ENCODE results near the gene SPNS2.

SPNS2 gene

GRCh38 chr17:4479340-4479981 lies 19.2 kb upstream of the SPNS2 start:
- H3K27ac ChIP-seq (ENCODE audit: low read depth, low read length), result no peak overlapping the region
- H3K4me1 ChIP-seq (ENCODE audit: control insufficient read depth, low read depth, low read length), result no peaks in the 10 kb centered on the region

GRCh38 chr17:4479982-4480751 lies 18.5 kb upstream of the SPNS2 start:
- no peak overlapping the region for H3K4ac ChIP-seq (ENCODE audit: low read depth, low read length)
- no peak for DNase-seq
- H4K5ac ChIP-seq (ENCODE audit: low read length), result no peak overlapping the region
- no CpG with 5 or more reads among the region's 13 CpGs for WGBS (ENCODE audit: extremely low coverage, insufficient coverage, low lambda C conversion rate)
- H3K18ac ChIP-seq (ENCODE audit: low read length), result no peak overlapping the region
- no peaks in the 10 kb centered on the region for H3K27me3 ChIP-seq (ENCODE audit: insufficient read depth, low read length, poor library complexity)
- no peak overlapping the region for H2BK5ac ChIP-seq (ENCODE audit: low read length)
- H3K4me2 ChIP-seq (ENCODE audit: low read length), result no peak overlapping the region
- H3K23ac ChIP-seq (ENCODE audit: low read length), result no peak overlapping the region
- no peak overlapping the region for H2BK15ac ChIP-seq (replicated peaks; ENCODE audit: low read depth)
- no peak overlapping the region for H2BK120ac ChIP-seq (ENCODE audit: low read depth, low read length)
- H3K79me2 ChIP-seq (ENCODE audit: control insufficient read depth, insufficient read depth, low read length), result no peaks in the 10 kb centered on the region
- H4K8ac ChIP-seq (ENCODE audit: low read depth, low read length), result no peak overlapping the region
- H3K27ac ChIP-seq (ENCODE audit: low read depth, low read length), result no peak overlapping the region
- no peaks in the 10 kb centered on the region for H3K4me1 ChIP-seq (ENCODE audit: control insufficient read depth, low read depth, low read length)
- no peak overlapping the region for H3K9ac ChIP-seq (ENCODE audit: low read length)
- no peak overlapping the region for H2AK5ac ChIP-seq (ENCODE audit: low read length)
- H3K79me1 ChIP-seq (ENCODE audit: low read length), result no peaks in the 10 kb centered on the region
- H3K56ac ChIP-seq (ENCODE audit: low read length), result no peak overlapping the region
- H3K36me3 ChIP-seq (ENCODE audit: control insufficient read depth, insufficient read depth, low read length), result no peaks in the 10 kb centered on the region
- H3K4me3 ChIP-seq (ENCODE audit: low read length), result no peak overlapping the region

More at GRCh38 chr17:4479340-4479981, 19.2 kb upstream of the SPNS2 start:
- H2BK15ac ChIP-seq (replicated peaks; ENCODE audit: low read depth), result no peak overlapping the region
- no peak overlapping the region for H3K56ac ChIP-seq (ENCODE audit: low read length)
- no peak for DNase-seq
- H2BK120ac ChIP-seq (ENCODE audit: low read depth, low read length), result no peak overlapping the region
- WGBS (ENCODE audit: extremely low coverage, insufficient coverage, low lambda C conversion rate), result no CpG with 5 or more reads among the region's 8 CpGs
- H3K27me3 ChIP-seq (ENCODE audit: insufficient read depth, low read length, poor library complexity), result no peaks in the 10 kb centered on the region
- H3K4me2 ChIP-seq (ENCODE audit: low read length), result no peak overlapping the region
- H4K5ac ChIP-seq (ENCODE audit: low read length), result no peak overlapping the region
- no peak overlapping the region for H2BK5ac ChIP-seq (ENCODE audit: low read length)
- H3K4me3 ChIP-seq (ENCODE audit: low read length), result no peak overlapping the region
- H3K4ac ChIP-seq (ENCODE audit: low read depth, low read length), result no peak overlapping the region
- no peaks in the 10 kb centered on the region for H3K79me1 ChIP-seq (ENCODE audit: low read length)
- H3K18ac ChIP-seq (ENCODE audit: low read length), result no peak overlapping the region
- no peak overlapping the region for H3K23ac ChIP-seq (ENCODE audit: low read length)
- no peak overlapping the region for H2AK5ac ChIP-seq (ENCODE audit: low read length)
- H3K79me2 ChIP-seq (ENCODE audit: control insufficient read depth, insufficient read depth, low read length), result no peaks in the 10 kb centered on the region
- H3K36me3 ChIP-seq (ENCODE audit: control insufficient read depth, insufficient read depth, low read length), result no peaks in the 10 kb centered on the region
- H3K9ac ChIP-seq (ENCODE audit: low read length), result no peak overlapping the region
- H4K8ac ChIP-seq (ENCODE audit: low read depth, low read length), result no peak overlapping the region

- Histone ChIP-seq H3K4ac (ENCODE audit: low read depth, low read length) (no peak overlapping the region), H3K27ac (ENCODE audit: low read depth, low read length) (no peak overlapping the region), H3K18ac (ENCODE audit: low read length) (no peak overlapping the region), H3K9ac (ENCODE audit: low read length) (no peak overlapping the region), H4K8ac (ENCODE audit: low read depth, low read length) (no peak overlapping the region), H3K36me3 (ENCODE audit: control insufficient read depth, insufficient read depth, low read length) (no peaks in the 10 kb centered on the region), H3K4me1 (ENCODE audit: control insufficient read depth, low read depth, low read length) (no peaks in the 10 kb centered on the region), H3K79me2 (ENCODE audit: control insufficient read depth, insufficient read depth, low read length) (no peaks in the 10 kb centered on the region), H3K23ac (ENCODE audit: low read length) (no peak overlapping the region), H3K56ac (ENCODE audit: low read length) (peak overlapping the region; percentile 2), H4K5ac (ENCODE audit: low read length) (no peak overlapping the region), H3K79me1 (ENCODE audit: low read length) (no peaks in the 10 kb centered on the region), H3K27me3 (ENCODE audit: insufficient read depth, low read length, poor library complexity) (no peaks in the 10 kb centered on the region), H2AK5ac (ENCODE audit: low read length) (no peak overlapping the region), H2BK120ac (ENCODE audit: low read depth, low read length) (no peak overlapping the region), H3K4me2 (ENCODE audit: low read length) (no peak overlapping the region), H2BK5ac (ENCODE audit: low read length) (no peak overlapping the region), H3K4me3 (ENCODE audit: low read length) (no peak overlapping the region), H2BK15ac (replicated peaks; ENCODE audit: low read depth) (no peak overlapping the region)
- WGBS (ENCODE audit: extremely low coverage, insufficient coverage, low lambda C conversion rate), result no CpG with 5 or more reads among the region's 14 CpGs
- no peak for DNase-seq
These were observed 17.5 kb upstream of the SPNS2 start for GRCh38 chr17:4480929-4481898.

GRCh38 chr17:4482338-4483011 lies 16.2 kb upstream of the SPNS2 start:
- Histone ChIP-seq H3K27ac (ENCODE audit: low read depth, low read length) (no peak overlapping the region), H2AK5ac (ENCODE audit: low read length) (no peak overlapping the region), H3K4ac (ENCODE audit: low read depth, low read length) (no peak overlapping the region), H3K23ac (ENCODE audit: low read length) (no peak overlapping the region), H3K4me3 (ENCODE audit: low read length) (no peak overlapping the region), H3K4me1 (ENCODE audit: control insufficient read depth, low read depth, low read length) (no peaks in the 10 kb centered on the region), H2BK120ac (ENCODE audit: low read depth, low read length) (no peak overlapping the region), H4K5ac (ENCODE audit: low read length) (no peak overlapping the region), H3K27me3 (ENCODE audit: insufficient read depth, low read length, poor library complexity) (no peaks in the 10 kb centered on the region), H3K18ac (ENCODE audit: low read length) (no peak overlapping the region), H3K36me3 (ENCODE audit: control insufficient read depth, insufficient read depth, low read length) (no peaks in the 10 kb centered on the region), H3K79me1 (ENCODE audit: low read length) (no peaks in the 10 kb centered on the region), H3K4me2 (ENCODE audit: low read length) (no peak overlapping the region), H2BK15ac (replicated peaks; ENCODE audit: low read depth) (no peak overlapping the region), H3K9ac (ENCODE audit: low read length) (no peak overlapping the region), H2BK5ac (ENCODE audit: low read length) (no peak overlapping the region), H3K79me2 (ENCODE audit: control insufficient read depth, insufficient read depth, low read length) (no peaks in the 10 kb centered on the region), H3K56ac (ENCODE audit: low read length) (no peak overlapping the region), H4K8ac (ENCODE audit: low read depth, low read length) (no peak overlapping the region)
- WGBS (ENCODE audit: extremely low coverage, insufficient coverage, low lambda C conversion rate), result no CpG with 5 or more reads among the region's 16 CpGs
- DNase-seq, result no peak

GRCh38 chr17:4483012-4483840 lies 15.5 kb upstream of the SPNS2 start:
- H3K27me3 ChIP-seq (ENCODE audit: insufficient read depth, low read length, poor library complexity), result no peaks in the 10 kb centered on the region
- H4K5ac ChIP-seq (ENCODE audit: low read length), result no peak overlapping the region
- no peaks in the 10 kb centered on the region for H3K79me1 ChIP-seq (ENCODE audit: low read length)
- DNase-seq, result peak; percentile 92
- no peak overlapping the region for H3K4me3 ChIP-seq (ENCODE audit: low read length)
- no peaks in the 10 kb centered on the region for H3K79me2 ChIP-seq (ENCODE audit: control insufficient read depth, insufficient read depth, low read length)
- no peak overlapping the region for H3K56ac ChIP-seq (ENCODE audit: low read length)
- no peak overlapping the region for H3K9ac ChIP-seq (ENCODE audit: low read length)
- WGBS (ENCODE audit: extremely low coverage, insufficient coverage, low lambda C conversion rate), result no CpG with 5 or more reads among the region's 13 CpGs
- no peaks in the 10 kb centered on the region for H3K36me3 ChIP-seq (ENCODE audit: control insufficient read depth, insufficient read depth, low read length)
- no peak overlapping the region for H3K4ac ChIP-seq (ENCODE audit: low read depth, low read length)
- H2AK5ac ChIP-seq (ENCODE audit: low read length), result no peak overlapping the region
- H3K23ac ChIP-seq (ENCODE audit: low read length), result no peak overlapping the region
- H4K8ac ChIP-seq (ENCODE audit: low read depth, low read length), result no peak overlapping the region
- no peak overlapping the region for H3K27ac ChIP-seq (ENCODE audit: low read depth, low read length)
- H3K4me1 ChIP-seq (ENCODE audit: control insufficient read depth, low read depth, low read length), result no peaks in the 10 kb centered on the region
- H2BK15ac ChIP-seq (replicated peaks; ENCODE audit: low read depth), result no peak overlapping the region
- no peak overlapping the region for H2BK120ac ChIP-seq (ENCODE audit: low read depth, low read length)
- H2BK5ac ChIP-seq (ENCODE audit: low read length), result no peak overlapping the region
- H3K4me2 ChIP-seq (ENCODE audit: low read length), result no peak overlapping the region
- H3K18ac ChIP-seq (ENCODE audit: low read length), result no peak overlapping the region

All from mesendoderm (in vitro differentiated cells).